Measurements from ENCODE around the gene MMP14.
A peak's percentile ranks its signal among the peaks of the same experiment; 100 is the strongest.

MMP14 gene

GRCh38 chr14:22837750-22838538, 1.6 kb downstream of the MMP14 start:
- DNase-seq = peak in 3 of 42 donors; percentile 34 to 45 (median 36)
- intact Hi-C loops (cut with DNase I) = loop anchor here (10.0 kb wide), 2 partner anchors 67 to 263 kb away; no protein-coding TSS in a partner anchor

- intact Hi-C loops (cut with DNase I) = loop anchor here (10.0 kb wide), 2 partner anchors 66 to 264 kb away; no protein-coding TSS in a partner anchor
- peak in 7 of 42 donors; percentile 18 to 48 (median 36) for DNase-seq
Measured at GRCh38 chr14:22838631-22839041, 2.3 kb downstream of the MMP14 start.

- peak in 2 of 42 donors; percentile 6 to 46 for DNase-seq
- intact Hi-C loops (cut with DNase I) = loop anchor here (10.0 kb wide), 2 partner anchors 66 to 264 kb away; no protein-coding TSS in a partner anchor
Measured at GRCh38 chr14:22839159-22839779, 2.9 kb downstream of the MMP14 start.

GRCh38 chr14:22841311-22841710, 4.9 kb downstream of the MMP14 start:
- no peak for DNase-seq
- intact Hi-C loops (cut with DNase I) = no loop called here

GRCh38 chr14:22841769-22842168, 5.4 kb downstream of the MMP14 start:
- intact Hi-C loops (cut with DNase I) = no loop called here
- no peak for DNase-seq

- intact Hi-C loops (cut with DNase I) = no loop called here
- no peak for DNase-seq
Measured at GRCh38 chr14:22842211-22843122, 6.1 kb downstream of the MMP14 start.

GRCh38 chr14:22843123-22843925, 6.9 kb downstream of the MMP14 start:
- intact Hi-C loops (cut with DNase I) = no loop called here
- no peak for DNase-seq

- intact Hi-C loops (cut with DNase I) = no loop called here
- no peak for DNase-seq
Measured at GRCh38 chr14:22844221-22845102, 8.1 kb downstream of the MMP14 start.

GRCh38 chr14:22845103-22845394, 8.7 kb downstream of the MMP14 start:
- DNase-seq = no peak
- intact Hi-C loops (cut with DNase I) = no loop called here

- no peak for DNase-seq
- intact Hi-C loops (cut with DNase I) = no loop called here
Measured at GRCh38 chr14:22845821-22846625, 9.6 kb downstream of the MMP14 start.

- intact Hi-C loops (cut with DNase I) = no loop called here
- no peak for DNase-seq
Measured at GRCh38 chr14:22846811-22847307, 10.5 kb downstream of the MMP14 start.

- intact Hi-C loops (cut with DNase I) = no loop called here
- no peak for DNase-seq
Measured at GRCh38 chr14:22847661-22848341, 11.4 kb downstream of the MMP14 start.

- intact Hi-C loops (cut with DNase I) = no loop called here
Measured at GRCh38 chr14:22848351-22849164, 12.2 kb downstream of the MMP14 start.

GRCh38 chr14:22849212-22849819, 12.9 kb downstream of the MMP14 start:
- intact Hi-C loops (cut with DNase I) = no loop called here
- peak in 20 of 42 donors; percentile 19 to 68 (median 40) for DNase-seq

More at GRCh38 chr14:22848351-22849164, 12.2 kb downstream of the MMP14 start:
- DNase-seq = peak in 10 of 42 donors; percentile 19 to 67 (median 38)
